IMR-90 (cell line): ENCODE data around the gene WNT9B. TPM values are rescaled to one million over a fixed set of nuclear protein-coding genes. Genes with fewer than 3 reads are reported as not detected.

ENCODE experiments used
- ATAC-seq: fragments of 200-7000 bp; cut with Tn5 transposase; 2 replicates; pipeline ENCODE4 v1.9.1; 2020; ENCODE audit warnings: low read depth, mild to moderate bottlenecking, moderate library complexity
- BruUV-seq: library from RNA; stranded (reverse); fragments of 400-500 nt; replicated peaks from 2 replicates; lab custom pipeline; 2021; lab: Mats Ljungman, UMichigan
- CTCF ChIA-PET: fragments of 300-600 bp; formaldehyde crosslinking; extraction: SDS; loops from one replicate; lab custom pipeline; 2021; ENCODE audit warnings: antibody characterized with exemption; lab: Yijun Ruan, JAX
- POLR2A ChIA-PET: fragments of 300-600 bp; sonication (Branson Sonifier 250); formaldehyde crosslinking; loops from one replicate; lab custom pipeline; 2022; ENCODE audit warnings: antibody characterized with exemption; ENCODE audit not compliant: unreplicated experiment; lab: Charles Lee
- DNase-seq: peaks from one replicate; pipeline ENCODE4 v3.0.0; 2013
- H2AFZ ChIP-seq: replicated peaks from 2 replicates; pipeline ENCODE3; 2013; ENCODE audit warnings: low read length, mild to moderate bottlenecking; ENCODE audit not compliant: poor library complexity
- H2AK5ac ChIP-seq: 2 replicates; pipeline ENCODE4 v1.6.1; 2013; ENCODE audit warnings: low read depth, low read length, inconsistent platforms
- H2AK9ac ChIP-seq: replicated peaks from 2 replicates; pipeline ENCODE3; 2013; ENCODE audit warnings: mild to moderate bottlenecking, low read depth, low read length, moderate library complexity; ENCODE audit not compliant: poor library complexity
- H2BK120ac ChIP-seq: 2 replicates; pipeline ENCODE4 v1.6.1; 2013; ENCODE audit warnings: low read depth, low read length, inconsistent platforms
- H2BK15ac ChIP-seq: 3 replicates; pipeline ENCODE4 v1.6.1; 2013; ENCODE audit warnings: low read depth, low read length, inconsistent platforms
- H2BK20ac ChIP-seq: 2 replicates; pipeline ENCODE4 v1.6.1; 2013; ENCODE audit warnings: low read depth, mild to moderate bottlenecking, inconsistent platforms, low read length, moderate library complexity
- H2BK5ac ChIP-seq: 2 replicates; pipeline ENCODE4 v1.6.1; 2013; ENCODE audit warnings: mild to moderate bottlenecking, low read depth, low read length, inconsistent platforms; ENCODE audit not compliant: poor library complexity, severe bottlenecking
- H3K14ac ChIP-seq: replicated peaks from 2 replicates; pipeline ENCODE4 v1.6.1; 2013; ENCODE audit warnings: low read depth, low read length, inconsistent platforms
- H3K18ac ChIP-seq: 2 replicates; pipeline ENCODE4 v1.6.1; 2013; ENCODE audit warnings: low read depth, low read length, control low read depth
- H3K23ac ChIP-seq: 2 replicates; pipeline ENCODE4 v1.6.1; 2013; ENCODE audit warnings: low read depth, low read length, inconsistent platforms
- H3K27ac ChIP-seq: 2 replicates; pipeline ENCODE4 v1.5.1; 2013; ENCODE audit warnings: mild to moderate bottlenecking, control low read depth, low read length; ENCODE audit not compliant: insufficient read depth
- H3K27me3 ChIP-seq: 2 replicates; pipeline ENCODE4 v1.6.1; 2013; ENCODE audit warnings: low read length; ENCODE audit not compliant: control insufficient read depth, insufficient read depth
- H3K36me3 ChIP-seq: 2 replicates; pipeline ENCODE4 v1.6.1; 2013; ENCODE audit warnings: low read length, mixed read lengths; ENCODE audit not compliant: control insufficient read depth, insufficient read depth
- H3K4ac ChIP-seq: 2 replicates; pipeline ENCODE4 v1.6.1; 2013; ENCODE audit warnings: low read depth, low read length, inconsistent platforms
- H3K4me1 ChIP-seq: 2 replicates; pipeline ENCODE4 v1.6.1; 2013; ENCODE audit warnings: low read length, mixed read lengths; ENCODE audit not compliant: control insufficient read depth, insufficient read depth
- H3K4me2 ChIP-seq: 2 replicates; pipeline ENCODE4 v1.6.1; 2013; ENCODE audit warnings: low read depth, mild to moderate bottlenecking, control low read depth, low read length, moderate library complexity
- H3K4me3 ChIP-seq: 2 replicates; pipeline ENCODE4 v1.5.1; 2013; ENCODE audit warnings: low read depth, mild to moderate bottlenecking, control low read depth, low read length, moderate library complexity; ENCODE audit not compliant: insufficient read depth
- H3K56ac ChIP-seq: 2 replicates; pipeline ENCODE4 v1.6.1; 2013; ENCODE audit warnings: low read length, inconsistent platforms; ENCODE audit not compliant: insufficient read depth; ENCODE audit errors: extremely low read depth
- H3K79me1 ChIP-seq, 2 experiments: 2 replicates each; pipeline ENCODE4 v1.6.1; 2013; ENCODE audit warnings: low read length in 2 of 2, inconsistent platforms in 1 of 2, low read depth in 1 of 2
- H3K9ac ChIP-seq: 2 replicates; pipeline ENCODE4 v1.6.1; 2013; ENCODE audit warnings: low read depth, low read length, control low read depth
- H3K9me1 ChIP-seq: 2 replicates; pipeline ENCODE4 v1.6.1; 2013; ENCODE audit warnings: low read length, inconsistent platforms; ENCODE audit not compliant: insufficient read depth
- H3K9me3 ChIP-seq: 2 replicates; pipeline ENCODE4 v1.6.1; 2013; ENCODE audit warnings: low read length; ENCODE audit not compliant: control insufficient read depth, insufficient read depth
- H4K20me1 ChIP-seq: 2 replicates; pipeline ENCODE4 v1.6.1; 2013; ENCODE audit warnings: low read length, inconsistent platforms; ENCODE audit not compliant: insufficient read depth
- H4K5ac ChIP-seq: 2 replicates; pipeline ENCODE4 v1.6.1; 2013; ENCODE audit warnings: mild to moderate bottlenecking, low read depth, low read length, control low read depth
- H4K8ac ChIP-seq, 2 experiments: 2 replicates each; pipeline ENCODE4 v1.6.1; 2013; ENCODE audit warnings: low read depth in 2 of 2, low read length in 2 of 2, control low read depth in 1 of 2, inconsistent platforms in 1 of 2
- H4K91ac ChIP-seq: 2 replicates; pipeline ENCODE4 v1.6.1; 2013; ENCODE audit warnings: low read depth, low read length, inconsistent platforms; ENCODE audit not compliant: insufficient read depth
- CEBPB ChIP-seq: IDR thresholded peaks from 2 replicates; pipeline ENCODE4 v1.6.1; 2012; ENCODE audit warnings: low read depth, low read length, improper control_type of control experiment
- CHD1 ChIP-seq: IDR thresholded peaks from 2 replicates; pipeline ENCODE4 v1.6.1; 2012; ENCODE audit warnings: low read depth, low read length, improper control_type of control experiment
- MAFK ChIP-seq: IDR thresholded peaks from 2 replicates; pipeline ENCODE4 v1.6.1; 2012; ENCODE audit warnings: low read depth, low read length, improper control_type of control experiment
- MXI1 ChIP-seq: IDR thresholded peaks from 2 replicates; pipeline ENCODE4 v1.6.1; 2012; ENCODE audit warnings: low read depth, mild to moderate bottlenecking, low read length, moderate library complexity, borderline replicate concordance
- NFE2L2 ChIP-seq: fragments of 150-350 bp; IDR thresholded peaks from 2 replicates; pipeline ENCODE4 v1.6.1; 2016; ENCODE audit warnings: low read depth, mild to moderate bottlenecking, low read length
- RAD21 ChIP-seq: IDR thresholded peaks from 2 replicates; pipeline ENCODE4 v1.6.1; 2012; ENCODE audit warnings: low read length, improper control_type of control experiment
- RFX5 ChIP-seq: IDR thresholded peaks from 2 replicates; pipeline ENCODE4 v1.8.0; 2012; ENCODE audit warnings: low read depth, mild to moderate bottlenecking, low read length, moderate library complexity
- WGBS, 2 experiments: methylation state at CpG; one replicate each; pipeline versions ENCODE4 v1.1.5 to v1.1.7; 2013; ENCODE audit warnings: missing lambda C conversion rate in 2 of 2; ENCODE audit not compliant: insufficient read length in 1 of 2; ENCODE audit errors: extremely low coverage in 2 of 2; 5-methylcytosine and 5-hydroxymethylcytosine counted together
- dilution Hi-C: fragments of 300-500 bp; cut with HindIII; formaldehyde crosslinking; loops from one replicate; pipeline ENCODE4 v1.14.3; 2018; ENCODE audit warnings: low sequenced_read_pairs; ENCODE audit not compliant: unreplicated experiment
- in situ Hi-C: fragments of 300-500 bp; cut with MboI; formaldehyde crosslinking; loops from 3 replicates; pipeline ENCODE4 v1.14.3; 2019; ENCODE audit warnings: low sequenced_read_pairs, inconsistent platforms, mixed read lengths
- intact Hi-C: fragments of 100-400 bp; cut with micrococcal nuclease; formaldehyde crosslinking; loops from 2 replicates; pipeline ENCODE4 v1.10.0; 2022
- polyA plus RNA-seq, 3 experiments: library from polyadenylated mRNA; depleted of rRNA; stranded (reverse); fragments of >200 nt; gene quantifications; 2 replicates each; pipeline ENCODE4 v1.2.3, GENCODE V29; 2012; ENCODE audit warnings: low replicate concordance in 1 of 3
- total RNA-seq: library from RNA; depleted of rRNA; stranded (reverse); fragments of >200 nt; gene quantifications from 2 replicates; pipeline ENCODE4 v1.2.3, GENCODE V29; 2012

WNT9B gene
- total and polyA plus RNA-seq, 2 of the 4 experiments (the other 2 are of a cell fraction), result not detected

GRCh38 chr17:46817901-46818209, 33.5 kb upstream of the WNT9B start:
- CTCF ChIA-PET, result no interaction called here

More at GRCh38 chr17:46817901-46818209, 33.5 kb upstream of the WNT9B start:
- Histone ChIP-seq H2AK9ac (no peak overlapping the region), H2AK5ac (no peak overlapping the region), H3K18ac (no peak overlapping the region), H2AFZ (no peak overlapping the region), H3K4me3 (no peak overlapping the region), H3K4me2 (no peak overlapping the region), H3K56ac (no peak overlapping the region), H3K4ac (no peak overlapping the region), H4K8ac (no peak overlapping the region), H3K27me3 (peaks cover 92% of the 10 kb centered on the region), H3K9me3 (no peaks in the 10 kb centered on the region; the same call in 1 of the 2 replicates), H4K91ac (no peak overlapping the region), H3K27ac (no peak overlapping the region), H3K9me1 (no peaks in the 10 kb centered on the region), H2BK15ac (no peak overlapping the region), H2BK120ac (no peak overlapping the region), H4K5ac (no peak overlapping the region), H2BK20ac (no peak overlapping the region), H3K9ac (no peak overlapping the region), H3K23ac (no peak overlapping the region), H2BK5ac (no peak overlapping the region), H3K36me3 (no peaks in the 10 kb centered on the region; the same call in 1 of the 2 replicates), H4K20me1 (no peaks in the 10 kb centered on the region; the same call in 1 of the 2 replicates), H3K4me1 (peaks cover 2% of the 10 kb centered on the region; the same call in 1 of the 2 replicates), H3K14ac (no peak overlapping the region), H3K79me1 (no peaks in the 10 kb centered on the region)
- dilution Hi-C loops, result no loop called here
- no TSS peak for BruUV-seq
- 13% methylated on average over 2 of the region's 5 CpGs; no CpG with 5 or more reads in 1 of the 2 experiments for WGBS, 2 experiments
- POLR2A ChIA-PET, result no interaction called here
- in situ Hi-C loops, result no loop called here
- ATAC-seq, result no peak
- intact Hi-C loops, result loop anchor here (5.0 kb wide), 1 partner anchor 46 kb away; no protein-coding TSS in a partner anchor
- TF ChIP-seq RFX5 (no peak), CEBPB (no peak), CHD1 (no peak), MAFK (no peak), MXI1 (no peak), RAD21 (no peak), NFE2L2 (no peak)
- DNase-seq, result no peak
